ENCODE results near the gene RFXAP.

The RFXAP gene

DNA sequence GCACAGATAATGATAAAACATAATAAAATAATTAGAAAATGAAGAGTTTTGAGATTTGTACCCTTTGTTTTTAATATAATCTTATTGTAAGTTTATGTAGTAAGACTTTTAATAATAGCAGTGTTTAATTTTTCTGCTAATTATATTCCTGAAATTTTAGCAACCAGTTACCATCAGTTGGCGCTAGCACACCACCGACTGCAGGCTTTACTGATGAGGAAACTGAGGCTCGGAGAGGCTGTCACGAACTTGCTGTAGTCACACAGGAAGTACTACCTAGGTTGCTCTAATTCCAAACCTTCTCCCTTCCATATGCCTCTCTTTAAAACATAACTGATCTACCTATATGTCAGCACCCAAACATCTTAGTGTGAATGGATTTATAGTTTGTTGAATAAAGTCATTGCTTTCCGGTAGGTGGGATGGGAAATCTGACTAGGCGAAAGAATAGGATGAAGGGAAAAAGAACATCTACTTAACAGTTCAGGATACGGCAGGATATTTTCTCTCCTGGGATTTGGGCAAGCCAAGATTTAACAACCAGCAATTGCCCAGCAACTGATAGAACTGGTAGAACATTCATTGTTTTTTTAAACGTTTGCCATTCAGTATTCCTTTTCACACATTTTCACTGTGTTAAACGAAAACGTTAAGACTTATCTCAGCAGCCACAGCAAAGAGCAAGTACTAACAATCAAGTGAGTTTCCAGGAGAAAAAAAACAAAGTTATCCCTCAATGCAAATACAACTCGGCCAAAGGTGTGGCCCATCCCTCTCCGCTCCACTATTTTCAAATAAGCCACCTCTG lies 822 bp upstream of the RFXAP start:
- no peak for DNase-seq

DNA sequence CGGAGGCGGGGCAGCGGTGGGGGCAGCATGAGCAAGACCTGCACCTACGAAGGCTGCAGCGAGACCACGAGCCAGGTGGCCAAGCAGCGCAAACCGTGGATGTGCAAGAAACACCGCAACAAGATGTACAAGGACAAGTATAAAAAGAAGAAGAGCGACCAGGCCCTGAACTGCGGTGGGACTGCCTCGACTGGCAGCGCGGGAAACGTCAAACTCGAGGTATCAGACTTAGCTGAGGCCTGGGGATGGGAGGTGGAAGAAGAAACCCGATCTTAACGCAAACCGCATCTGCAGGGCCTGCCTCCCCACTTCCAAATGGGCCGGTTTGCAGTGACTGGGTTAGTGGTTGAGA lies 693 bp downstream of the RFXAP start:
- peak; percentile 19 to 30 for DNase-seq

GRCh38 chr13:36820222-36820621 lies 1.2 kb downstream of the RFXAP start:
- DNase-seq: no peak

DNA sequence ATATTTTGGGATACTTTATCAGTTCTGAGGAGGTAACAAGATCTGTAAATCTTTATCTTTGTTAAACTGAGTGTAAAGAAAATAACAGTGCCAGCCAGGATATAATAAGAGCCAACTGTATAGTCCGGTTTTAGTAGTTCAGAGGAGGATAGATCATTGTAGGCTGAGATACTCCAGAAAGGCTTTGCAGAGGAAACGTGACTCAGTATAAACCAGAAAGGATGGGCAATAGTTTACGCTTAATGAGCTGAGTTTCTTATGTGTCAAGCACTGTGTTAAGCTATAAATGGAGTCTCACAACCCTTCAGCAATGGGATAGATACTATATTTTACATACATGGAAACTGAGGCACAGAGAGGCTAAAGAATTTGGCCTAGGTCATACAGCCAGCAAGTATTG lies 3.8 kb downstream of the RFXAP start:
- DNase-seq: no peak

DNA sequence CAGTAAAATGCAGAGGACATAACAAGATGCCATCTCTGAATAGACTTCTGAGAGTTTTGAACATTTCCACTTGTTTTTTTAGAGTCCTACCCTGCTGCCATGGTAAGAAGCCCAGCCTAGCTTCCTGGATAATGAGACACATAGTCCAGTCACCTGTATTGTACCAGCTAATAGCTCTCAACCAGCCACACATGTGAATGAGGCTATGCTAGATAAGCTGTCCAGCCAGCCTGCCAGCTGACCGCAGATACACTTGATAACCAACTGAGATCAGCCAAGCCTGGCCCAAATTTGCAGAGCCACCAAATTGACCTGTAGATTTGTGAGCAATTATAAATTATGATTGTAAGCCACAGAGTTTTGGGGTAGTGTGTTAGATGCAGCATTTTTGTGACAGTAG lies 10.7 kb downstream of the RFXAP start:
- no peak for DNase-seq

GRCh38 chr13:36831291-36831690 lies 12.3 kb downstream of the RFXAP start:
- DNase-seq: no peak

DNA sequence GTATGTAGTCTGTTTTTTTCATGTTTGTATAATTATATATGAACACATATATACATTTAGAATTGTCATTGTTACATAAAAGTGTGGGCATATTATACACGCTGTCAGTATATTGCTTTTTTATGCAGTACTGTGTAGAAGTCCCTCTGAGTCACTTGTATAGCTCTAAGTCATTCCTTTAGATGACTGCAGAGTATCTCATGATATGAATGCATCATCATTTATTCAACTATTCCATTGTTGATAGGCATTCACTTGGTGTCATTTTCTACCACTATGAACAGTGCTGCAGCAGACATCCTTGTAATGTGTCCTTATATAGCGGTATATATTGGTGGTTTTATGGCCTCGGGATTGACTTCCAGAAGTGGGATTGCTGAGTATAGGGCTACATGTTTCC lies 15.3 kb downstream of the RFXAP start:
- DNase-seq: no peak

DNA sequence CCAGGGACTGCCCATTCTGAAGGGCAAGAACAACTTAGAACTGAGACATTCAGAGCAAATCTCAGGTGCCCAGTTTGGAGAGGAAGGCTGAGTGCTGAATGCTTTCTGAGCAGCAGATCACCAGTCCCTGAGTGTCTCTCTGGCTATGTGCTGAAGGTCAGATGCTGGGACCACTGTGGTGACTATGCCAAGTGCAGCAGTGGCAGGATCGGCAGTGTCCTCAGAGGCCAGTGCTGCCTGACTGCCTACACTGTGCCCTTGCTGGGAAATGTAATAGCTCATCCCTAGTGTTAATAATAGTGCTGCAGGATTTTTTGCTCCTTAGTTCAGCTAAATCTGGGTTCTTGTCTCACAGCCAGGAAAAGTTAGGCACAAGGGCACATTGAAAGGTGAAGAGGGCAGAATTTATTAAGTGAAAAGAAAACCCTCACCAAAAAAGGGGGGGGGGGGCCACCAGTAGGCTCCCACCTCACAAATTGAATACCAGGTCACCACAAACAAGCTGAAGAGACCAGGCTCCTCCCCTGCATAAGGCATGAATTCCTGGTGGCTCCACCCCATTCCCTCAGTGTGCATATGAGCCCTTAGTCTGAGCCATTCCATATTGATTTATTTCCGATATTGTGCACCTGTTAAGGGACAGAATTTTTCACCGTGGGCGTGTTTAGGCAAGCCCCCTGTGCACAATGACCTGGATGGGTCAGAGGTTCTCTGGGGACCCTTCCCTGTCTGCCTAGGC lies 18.5 kb downstream of the RFXAP start:
- DNase-seq: no peak

DNA sequence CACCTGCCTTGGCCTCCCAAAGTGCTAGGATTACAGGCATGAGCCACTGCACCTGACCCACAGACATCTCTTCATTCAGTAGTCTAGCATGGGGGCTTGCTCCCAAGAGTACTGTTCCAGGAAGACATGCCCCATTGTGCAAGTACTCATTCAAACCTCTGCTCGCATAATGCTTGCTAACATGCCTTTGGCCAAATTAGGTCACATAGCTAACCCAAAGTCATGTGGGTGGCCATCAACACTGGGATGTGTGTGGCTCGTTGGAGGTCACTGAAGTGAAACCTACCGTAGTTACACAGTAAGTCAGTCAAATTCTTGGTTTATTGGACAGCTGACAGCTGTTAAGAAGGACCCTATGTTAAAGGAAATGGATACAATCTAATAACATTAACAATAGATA lies 20.3 kb downstream of the RFXAP start:
- DNase-seq: no peak

- peak; percentile 36 to 76 for DNase-seq
Observed at GRCh38 chr13:36839981-36840380, 21.0 kb downstream of the RFXAP start.

DNA sequence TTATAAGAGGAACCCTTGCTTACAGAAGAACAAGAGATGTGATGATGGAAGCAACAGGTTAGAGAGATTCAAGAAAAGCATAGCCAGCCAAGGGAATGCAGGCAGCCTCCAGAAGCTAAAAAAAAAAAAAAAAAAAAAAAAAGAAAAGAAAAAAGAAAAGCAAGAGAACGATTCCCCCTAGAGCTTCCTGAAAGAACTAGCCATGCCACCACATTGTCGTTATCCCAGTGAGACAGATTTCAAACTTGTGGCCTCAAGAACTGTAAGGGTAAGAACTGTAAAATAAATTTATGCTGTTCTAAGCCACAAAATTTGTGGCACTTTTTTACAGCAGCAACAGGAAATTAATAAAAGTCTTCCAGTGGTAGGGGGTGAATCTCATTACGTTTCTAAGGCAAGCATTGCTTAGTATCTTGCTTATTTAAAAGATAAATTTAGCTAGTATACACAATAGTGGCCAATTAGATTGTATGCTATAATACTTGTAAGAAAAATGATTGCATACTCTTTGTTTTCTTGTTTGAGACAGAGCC lies 21.8 kb downstream of the RFXAP start:
- DNase-seq: no peak

DNA sequence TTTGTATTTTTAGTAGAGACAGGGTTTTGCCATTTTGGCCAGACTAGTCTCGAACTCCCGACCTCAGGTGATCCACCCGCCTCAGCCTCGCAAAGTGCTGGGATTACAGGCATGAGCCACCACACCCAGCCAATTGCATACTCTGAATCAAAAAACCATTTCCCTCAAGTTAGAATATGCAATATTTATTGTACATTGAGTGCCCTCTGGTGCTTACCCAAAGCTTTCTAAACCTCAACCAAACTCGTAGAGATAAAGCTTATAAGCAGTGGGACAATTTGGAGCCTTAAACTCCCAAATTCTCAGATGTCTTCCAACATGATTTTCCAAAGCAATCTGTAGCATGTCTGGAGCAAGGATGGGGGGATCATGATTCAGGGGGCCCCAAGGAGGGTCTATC lies 22.4 kb downstream of the RFXAP start:
- no peak for DNase-seq

DNA sequence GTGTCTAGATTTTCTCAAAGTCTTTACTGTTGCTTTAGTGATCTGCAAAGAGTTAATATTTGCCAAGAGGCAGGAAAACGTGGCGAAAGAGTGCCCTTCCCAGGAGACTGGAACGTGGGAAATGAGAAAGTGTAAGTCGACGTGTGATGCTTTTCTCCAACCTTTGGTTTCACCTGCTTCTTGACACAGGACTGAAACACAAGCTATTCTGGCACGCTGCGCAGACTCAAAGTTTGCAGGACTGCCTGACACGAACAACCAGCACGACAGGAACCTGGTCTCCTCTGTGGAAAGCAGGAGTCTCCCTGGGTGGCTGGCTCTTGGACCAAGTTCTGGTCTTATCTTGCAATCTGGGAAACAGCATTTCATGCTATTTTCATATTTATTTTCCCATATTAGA lies 28.6 kb downstream of the RFXAP start:
- no peak for DNase-seq

DNA sequence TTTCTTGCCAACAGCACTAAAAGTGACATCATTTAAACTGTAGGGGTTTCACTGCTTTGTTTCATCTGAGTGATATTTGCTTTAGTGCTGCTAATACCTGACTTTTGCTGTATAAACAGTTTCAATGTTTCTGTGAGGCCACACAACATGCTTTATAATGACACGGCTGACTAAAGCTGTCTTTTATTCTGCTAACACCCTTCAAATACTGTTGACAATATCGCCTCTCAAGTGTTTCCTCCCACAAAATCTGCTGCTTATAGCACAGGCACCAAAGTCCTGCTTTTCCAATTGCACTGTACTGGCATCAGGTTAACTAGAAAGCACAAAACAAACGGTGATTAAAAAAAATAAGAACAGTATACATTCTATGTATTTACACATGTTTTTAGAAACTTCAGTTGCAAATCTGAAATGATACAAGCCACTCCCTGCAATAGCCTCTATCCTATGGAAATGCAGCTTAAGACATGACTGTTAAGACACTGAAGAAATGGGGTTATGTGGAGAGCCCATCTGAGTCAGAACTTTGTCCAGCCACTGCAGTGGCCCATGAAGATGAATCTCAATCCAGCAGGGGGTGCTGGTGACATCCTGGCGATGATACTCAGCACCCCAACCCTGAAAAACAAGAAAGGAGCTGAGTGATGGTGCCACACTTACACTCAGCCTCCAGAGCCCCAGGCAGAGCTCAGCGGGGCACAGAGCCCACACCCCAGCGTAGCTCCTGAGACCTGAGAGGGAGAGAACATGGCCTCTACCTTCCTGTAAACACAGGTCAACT lies 29.4 kb downstream of the RFXAP start:
- no peak for DNase-seq

GRCh38 chr13:36850790-36851438 lies 31.9 kb downstream of the RFXAP start:
- DNase-seq: peak in 1 of 2 experiments; percentile 40

GRCh38 chr13:36857253-36857652 lies 38.2 kb downstream of the RFXAP start:
- DNase-seq: no peak

DNA sequence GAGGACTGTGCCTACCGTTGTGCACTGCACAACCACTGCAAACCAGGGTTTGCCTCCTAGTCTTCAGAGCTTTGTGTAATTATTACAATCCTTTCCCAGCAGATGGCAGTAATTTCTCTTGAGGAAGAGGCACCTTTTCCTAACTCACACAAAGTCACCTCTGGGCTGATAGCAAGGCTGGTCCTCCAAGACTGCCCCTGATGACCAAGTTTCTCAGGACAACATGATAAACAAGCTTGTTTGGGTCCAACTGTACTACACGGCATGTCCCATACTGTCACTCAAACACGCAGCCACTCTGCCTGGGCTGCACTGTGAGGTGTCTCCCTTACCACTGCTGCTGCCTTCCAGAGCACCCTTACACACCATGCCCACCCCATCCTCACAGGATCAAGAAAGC lies 39.3 kb downstream of the RFXAP start:
- DNase-seq: peak; percentile 38 to 76

GRCh38 chr13:36859259-36859658 lies 40.2 kb downstream of the RFXAP start:
- DNase-seq: no peak

GRCh38 chr13:36862002-36862685 lies 43.1 kb downstream of the RFXAP start:
- DNase-seq: no peak

DNA sequence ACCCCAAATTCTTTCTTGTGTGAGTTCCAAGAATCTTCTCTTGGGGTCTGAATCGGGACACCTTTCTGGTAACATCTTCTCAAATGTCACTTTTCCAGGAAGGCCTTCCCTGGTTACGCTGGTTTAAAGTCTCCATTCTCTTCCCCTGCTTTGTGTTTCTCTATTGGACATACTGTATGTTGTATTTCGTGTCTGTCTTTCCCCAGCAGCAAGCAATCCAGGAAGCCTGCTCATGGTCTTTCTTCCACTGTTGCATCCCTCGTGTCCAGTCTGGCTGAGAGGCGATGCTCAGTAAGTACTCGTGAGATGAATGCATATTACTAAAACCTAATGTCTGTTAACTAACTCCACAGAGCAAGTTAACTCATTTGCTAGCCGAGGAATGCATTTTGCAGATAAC lies 43.7 kb downstream of the RFXAP start:
- no peak for DNase-seq

DNA sequence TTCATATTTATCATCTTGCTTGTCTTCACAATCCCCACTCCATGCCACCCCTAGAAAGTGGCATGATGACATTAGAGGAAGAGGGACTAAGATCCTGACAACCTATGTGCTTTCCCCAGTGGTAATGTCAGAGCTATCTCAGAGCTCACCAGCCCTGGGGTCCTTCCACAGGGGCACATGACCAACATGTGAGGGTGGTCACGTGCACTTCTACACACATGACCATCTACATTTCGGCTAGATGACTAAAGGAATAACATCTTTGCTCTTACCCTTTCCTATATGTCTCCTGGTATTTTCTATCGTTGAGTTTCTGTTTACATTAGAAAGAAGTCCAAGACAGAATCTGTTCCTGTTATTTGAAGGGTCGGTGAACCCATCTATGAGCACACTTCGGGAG lies 46.2 kb downstream of the RFXAP start:
- DNase-seq: no peak

GRCh38 chr13:36866232-36866631 lies 47.2 kb downstream of the RFXAP start:
- DNase-seq: no peak

Measured in NCI-H524 (cell line).